Gastroesophageal sphincter (tissue), 3 donors: Measurements from ENCODE around the gene MED27.

Experiments used
- CTCF ChIP-seq, 4 experiments: fragments of 200-600 bp in 2 of 4; fragments of 450-650 bp in 2 of 4; sonication (generic) in 1 of 4; IDR thresholded peaks; one replicate each; pipeline ENCODE4 v1.5.1; 2017 to 2019; ENCODE audit warnings: antibody characterized with exemption in 4 of 4, mild to moderate bottlenecking in 2 of 4, moderate library complexity in 2 of 4
- EP300 ChIP-seq: sonication (generic); formaldehyde crosslinking; IDR thresholded peaks from one replicate; pipeline ENCODE4 v1.6.1; 2017; ENCODE audit warnings: antibody characterized with exemption, mild to moderate bottlenecking
- POLR2AphosphoS5 ChIP-seq: sonication (generic); formaldehyde crosslinking; IDR thresholded peaks from one replicate; pipeline ENCODE4 v1.6.1; 2017; ENCODE audit warnings: antibody characterized with exemption

- TF ChIP-seq CTCF (IDR thresholded peaks at IDR 0.05) = no peak
- TF ChIP-seq POLR2AphosphoS5 = no peak
- no peak for TF ChIP-seq EP300
These were observed 92.4 kb downstream of the MED27 start for GRCh38 chr9:131987232-131987631.
